Measurements from ENCODE around the gene POLR1G.

DNA sequence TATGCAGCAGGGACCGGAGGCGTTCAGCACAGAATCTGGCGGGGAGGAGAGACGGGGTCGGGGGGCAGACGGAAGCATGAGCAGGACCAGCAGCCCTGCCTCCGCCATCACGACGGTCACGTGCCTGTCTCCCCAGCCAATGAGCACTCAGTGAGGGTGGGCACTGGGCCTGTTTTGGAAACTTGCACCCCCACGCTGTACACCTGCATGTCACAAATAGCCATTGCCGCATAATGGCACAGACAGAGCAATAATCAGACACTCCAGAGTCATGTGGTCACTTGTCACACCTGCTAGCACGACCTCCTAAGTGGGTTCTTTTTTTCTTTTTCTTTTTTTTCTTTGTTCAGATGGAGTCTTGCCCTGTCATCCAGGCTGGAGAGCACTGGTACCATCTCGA, 44.8 kb upstream of the POLR1G start:
- TF ChIP-seq, protein P1, sequence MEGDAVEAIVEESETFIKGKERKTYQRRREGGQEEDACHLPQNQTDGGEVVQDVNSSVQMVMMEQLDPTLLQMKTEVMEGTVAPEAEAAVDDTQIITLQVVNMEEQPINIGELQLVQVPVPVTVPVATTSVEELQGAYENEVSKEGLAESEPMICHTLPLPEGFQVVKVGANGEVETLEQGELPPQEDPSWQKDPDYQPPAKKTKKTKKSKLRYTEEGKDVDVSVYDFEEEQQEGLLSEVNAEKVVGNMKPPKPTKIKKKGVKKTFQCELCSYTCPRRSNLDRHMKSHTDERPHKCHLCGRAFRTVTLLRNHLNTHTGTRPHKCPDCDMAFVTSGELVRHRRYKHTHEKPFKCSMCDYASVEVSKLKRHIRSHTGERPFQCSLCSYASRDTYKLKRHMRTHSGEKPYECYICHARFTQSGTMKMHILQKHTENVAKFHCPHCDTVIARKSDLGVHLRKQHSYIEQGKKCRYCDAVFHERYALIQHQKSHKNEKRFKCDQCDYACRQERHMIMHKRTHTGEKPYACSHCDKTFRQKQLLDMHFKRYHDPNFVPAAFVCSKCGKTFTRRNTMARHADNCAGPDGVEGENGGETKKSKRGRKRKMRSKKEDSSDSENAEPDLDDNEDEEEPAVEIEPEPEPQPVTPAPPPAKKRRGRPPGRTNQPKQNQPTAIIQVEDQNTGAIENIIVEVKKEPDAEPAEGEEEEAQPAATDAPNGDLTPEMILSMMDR (IDR thresholded peaks at IDR 0.05; ENCODE audit: low read depth, low read length, poor library complexity, severe bottlenecking): no peak
- no peak for TF ChIP-seq EZH2phosphoT487 (IDR thresholded peaks at IDR 0.05; ENCODE audit: borderline replicate concordance, low read length)
